ENCODE data around the gene DAAM1.

Gene DAAM1

DNA sequence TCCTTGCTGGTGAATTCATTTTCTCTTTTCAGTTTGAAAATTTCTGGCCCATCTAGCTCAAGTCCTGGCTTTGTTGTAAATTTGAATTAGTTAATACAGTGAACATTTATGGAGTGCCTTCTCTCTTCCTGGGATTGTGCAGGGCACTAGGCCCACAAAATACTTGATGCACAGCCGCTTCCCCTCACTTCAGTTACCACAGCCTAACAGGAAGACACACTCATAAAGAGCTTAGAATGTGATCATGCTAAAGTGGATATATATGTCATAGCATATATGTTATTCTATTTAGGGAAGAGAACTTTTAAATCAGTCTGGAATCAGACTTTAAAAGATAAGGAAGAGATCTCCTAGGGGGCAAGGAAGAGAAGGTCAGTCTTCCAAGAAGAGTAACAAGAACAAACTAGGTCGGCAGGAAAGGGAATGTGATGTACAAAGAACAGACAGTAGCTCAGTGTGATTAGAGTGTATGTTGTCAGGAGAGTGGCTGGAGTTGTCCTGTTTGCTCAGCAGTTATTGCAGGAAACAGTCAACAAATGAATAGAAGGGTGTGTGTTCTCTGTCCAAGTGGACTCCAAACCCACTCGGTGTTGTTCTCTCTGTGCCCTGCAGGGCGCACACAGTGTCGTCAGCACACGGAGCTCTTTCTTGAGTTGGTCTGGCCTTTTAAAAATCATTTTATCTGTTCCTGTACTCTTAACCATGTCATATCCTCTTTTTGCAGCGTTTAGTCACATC, 74.4 kb downstream of the DAAM1 start:
- no peak for DNase-seq

DNA sequence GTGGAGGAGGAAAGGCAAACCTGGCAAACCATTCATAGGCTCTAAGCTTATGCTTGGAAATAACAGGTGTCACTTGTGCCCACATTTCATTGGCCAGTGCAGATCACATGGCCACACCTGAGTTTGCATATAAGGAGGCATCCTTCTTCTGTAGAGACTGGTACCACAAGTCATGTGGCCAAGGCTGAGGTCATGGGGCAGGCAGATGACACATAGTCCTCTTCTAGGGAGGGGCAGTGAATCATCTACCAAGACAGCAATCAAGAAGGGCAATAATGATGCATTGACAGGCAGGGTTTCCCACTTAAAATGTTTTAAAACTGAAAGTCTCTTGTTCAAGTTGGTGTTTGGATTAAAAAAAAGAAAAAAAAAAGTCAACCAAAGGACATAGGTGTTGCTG, 77.3 kb downstream of the DAAM1 start:
- DNase-seq: no peak

GRCh38 chr14:59267046-59267445, 78.6 kb downstream of the DAAM1 start:
- DNase-seq: no peak

GRCh38 chr14:59268011-59268410, 79.5 kb downstream of the DAAM1 start:
- no peak for DNase-seq

GRCh38 chr14:59268858-59269257, 80.4 kb downstream of the DAAM1 start:
- no peak for DNase-seq

GRCh38 chr14:59269466-59269865, 81.0 kb downstream of the DAAM1 start:
- DNase-seq: no peak

DNA sequence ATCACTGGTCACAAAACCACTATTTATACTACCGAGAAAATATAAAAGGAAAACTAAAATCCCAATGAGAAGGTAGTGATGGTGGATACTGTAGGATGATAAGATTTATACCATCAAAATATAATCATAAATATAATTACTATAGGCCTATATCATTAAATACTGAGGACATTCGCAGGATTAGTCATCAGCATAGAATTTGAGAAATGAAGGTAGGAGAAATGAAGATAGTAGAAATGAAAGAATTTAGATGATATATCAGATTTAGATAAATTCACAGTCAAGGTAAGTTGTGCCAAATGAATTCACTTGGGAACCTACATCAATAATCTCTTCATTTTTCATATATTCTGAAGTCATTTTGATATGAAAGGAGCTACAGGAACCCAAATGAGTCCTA, 82.8 kb downstream of the DAAM1 start:
- no peak for DNase-seq

DNA sequence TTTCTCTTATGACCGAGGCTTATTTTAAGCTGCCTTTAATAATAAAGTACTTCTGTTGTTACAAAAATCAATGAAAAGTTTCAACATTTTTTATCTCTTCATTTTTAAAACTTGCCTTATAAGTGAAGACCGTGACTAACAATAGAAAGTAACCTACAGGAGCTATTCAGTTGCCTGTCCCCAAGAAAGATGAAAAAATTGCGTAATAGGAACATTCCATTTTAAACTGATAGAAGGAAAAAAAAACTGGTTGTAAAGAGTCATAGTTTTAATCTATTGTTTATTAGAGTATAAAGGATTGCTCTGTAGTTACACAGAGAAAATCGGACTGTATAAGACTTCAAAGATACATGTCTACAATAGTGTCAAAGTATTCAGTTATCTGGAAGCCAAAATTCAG, 83.3 kb downstream of the DAAM1 start:
- DNase-seq: no peak

DNA sequence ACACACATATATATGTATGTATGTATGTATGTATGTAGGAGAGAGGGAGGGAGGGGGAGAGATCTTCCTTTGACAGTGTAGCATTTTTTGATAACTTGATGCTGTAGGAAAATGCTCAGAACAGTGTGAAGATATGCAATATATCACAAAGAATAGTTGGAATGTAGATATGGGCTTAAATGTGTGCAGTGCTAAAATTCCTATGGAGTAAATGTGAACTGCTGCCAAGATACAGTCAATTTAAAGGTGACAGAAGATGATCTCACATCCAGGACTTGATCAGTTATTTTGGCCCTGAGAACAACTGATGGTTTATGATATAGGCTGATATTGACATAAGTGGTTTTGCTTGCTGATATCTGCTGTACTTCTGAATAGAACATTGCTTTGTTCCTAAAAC, 84.2 kb downstream of the DAAM1 start:
- no peak for DNase-seq

GRCh38 chr14:59273737-59274136, 85.3 kb downstream of the DAAM1 start:
- DNase-seq: no peak

- DNase-seq: peak; percentile 56
Observed at GRCh38 chr14:59274991-59275391, 86.5 kb downstream of the DAAM1 start.

- DNase-seq: no peak
Observed at GRCh38 chr14:59275668-59276067, 87.2 kb downstream of the DAAM1 start.

GRCh38 chr14:59276235-59276634, 87.8 kb downstream of the DAAM1 start:
- DNase-seq: no peak

- no peak for DNase-seq
Observed at GRCh38 chr14:59277659-59278058, 89.2 kb downstream of the DAAM1 start.

DNA sequence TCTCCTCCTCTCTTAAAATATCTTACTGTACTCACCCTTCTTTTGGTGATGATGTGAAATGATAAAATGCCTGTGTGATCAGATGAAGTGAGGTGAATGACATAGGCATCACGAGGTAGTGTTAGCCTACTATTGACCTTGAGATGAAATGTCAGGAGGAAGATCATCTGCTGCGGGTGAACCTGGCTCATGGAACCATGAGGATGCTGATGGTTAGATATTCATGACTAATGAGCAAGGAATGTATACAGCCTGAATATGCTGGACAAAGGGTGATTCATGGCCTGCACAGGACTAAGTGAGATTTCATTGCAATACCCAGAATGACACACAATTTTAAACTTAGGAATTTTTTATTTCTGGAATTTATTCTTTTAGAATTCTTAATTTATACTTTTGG, 89.6 kb downstream of the DAAM1 start:
- DNase-seq: no peak

DNA sequence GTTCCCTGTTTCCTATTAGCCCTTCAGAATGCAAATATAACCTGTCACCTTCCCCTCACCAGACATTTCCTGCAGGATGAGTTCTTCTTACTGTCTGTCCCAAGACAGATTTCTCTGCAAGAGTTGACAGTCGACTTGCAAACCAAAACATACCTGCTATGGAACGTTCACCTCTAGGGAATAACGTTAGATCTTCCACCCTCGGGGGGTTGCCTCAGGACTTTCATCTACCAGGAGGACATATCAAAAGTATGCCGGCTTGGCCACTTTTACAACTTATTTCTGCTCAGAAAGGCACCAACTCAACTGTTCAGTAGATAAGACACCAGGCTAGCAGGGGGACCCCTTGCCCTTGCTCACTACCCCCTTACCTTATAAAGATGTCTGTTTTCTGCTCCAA, 92.5 kb downstream of the DAAM1 start:
- DNase-seq: no peak

DNA sequence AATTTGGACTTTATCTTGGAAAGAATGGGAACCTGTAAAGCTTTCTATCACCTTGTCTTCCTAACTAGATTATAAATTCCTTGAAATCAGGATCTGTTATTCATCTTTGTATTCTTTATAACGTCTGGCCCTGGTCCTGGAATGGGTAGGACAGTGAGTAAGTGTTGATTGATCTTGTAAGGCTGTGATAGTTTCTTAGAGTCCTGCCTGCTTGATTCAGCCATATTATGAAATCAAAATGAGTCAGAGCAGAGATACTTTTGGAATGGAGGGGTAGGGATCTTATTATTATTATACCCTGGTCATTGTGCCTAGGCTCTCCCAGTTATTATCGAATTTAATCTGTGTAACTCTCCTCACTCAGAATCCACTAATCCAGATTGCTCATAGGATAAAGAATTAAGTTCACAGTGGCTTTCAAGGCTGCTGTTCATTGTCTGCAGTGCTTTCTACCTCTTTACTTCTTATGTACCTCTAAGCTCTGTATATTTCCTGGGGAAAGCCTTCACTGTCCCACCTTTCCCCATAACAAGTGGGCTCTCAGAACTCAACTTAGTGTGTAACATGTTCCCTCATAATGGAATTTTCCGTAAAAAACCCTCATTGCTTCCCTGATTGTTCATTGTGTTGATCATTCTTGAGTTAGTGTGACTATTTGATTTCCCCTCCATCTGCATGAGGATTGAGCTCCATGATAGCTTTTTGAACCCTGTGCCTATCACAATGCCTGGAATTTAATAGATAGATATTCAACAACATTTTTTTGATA, 93.3 kb downstream of the DAAM1 start:
- no peak for DNase-seq

- DNase-seq: no peak
Observed at GRCh38 chr14:59282378-59282765, 93.9 kb downstream of the DAAM1 start.

DNA sequence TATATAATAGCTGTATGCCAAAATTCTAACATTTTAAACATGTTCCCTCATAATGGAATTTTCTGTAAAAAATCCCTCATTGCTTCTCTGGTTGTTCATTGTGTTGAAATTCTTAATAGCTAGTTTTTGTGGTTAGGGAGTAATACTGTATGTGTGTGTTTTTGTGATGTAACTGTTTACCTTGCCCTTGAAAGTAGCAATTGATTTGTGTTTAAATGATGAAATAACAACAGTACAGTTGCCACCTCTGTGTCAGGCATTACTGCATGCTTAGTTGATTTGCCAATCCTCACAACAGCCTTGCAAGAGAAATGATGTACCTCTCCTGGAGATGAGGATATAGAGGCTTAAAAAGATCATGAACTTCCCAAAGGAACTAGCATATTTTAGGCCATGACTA, 94.9 kb downstream of the DAAM1 start:
- DNase-seq: no peak

GRCh38 chr14:59284059-59284458, 95.6 kb downstream of the DAAM1 start:
- no peak for DNase-seq

DNA sequence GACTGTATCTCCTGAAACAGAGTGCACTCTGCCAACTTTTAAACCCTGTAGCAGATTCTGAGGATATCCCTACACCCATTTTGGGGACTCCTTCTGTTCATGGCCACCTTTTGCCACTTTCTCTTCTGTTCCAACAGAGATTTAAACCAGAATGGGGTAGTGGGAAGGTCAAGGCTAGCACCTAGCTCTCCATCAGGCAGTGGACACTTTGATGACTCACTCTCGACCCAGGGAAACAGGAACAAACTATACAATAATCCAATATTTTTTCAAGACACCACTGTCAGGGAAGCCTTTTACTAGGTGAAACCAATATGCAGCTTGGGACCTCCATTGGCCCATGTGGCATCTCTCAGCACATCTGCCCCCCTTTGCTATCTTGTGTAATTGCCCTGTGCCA, 103.6 kb downstream of the DAAM1 start:
- no peak for DNase-seq

DNA sequence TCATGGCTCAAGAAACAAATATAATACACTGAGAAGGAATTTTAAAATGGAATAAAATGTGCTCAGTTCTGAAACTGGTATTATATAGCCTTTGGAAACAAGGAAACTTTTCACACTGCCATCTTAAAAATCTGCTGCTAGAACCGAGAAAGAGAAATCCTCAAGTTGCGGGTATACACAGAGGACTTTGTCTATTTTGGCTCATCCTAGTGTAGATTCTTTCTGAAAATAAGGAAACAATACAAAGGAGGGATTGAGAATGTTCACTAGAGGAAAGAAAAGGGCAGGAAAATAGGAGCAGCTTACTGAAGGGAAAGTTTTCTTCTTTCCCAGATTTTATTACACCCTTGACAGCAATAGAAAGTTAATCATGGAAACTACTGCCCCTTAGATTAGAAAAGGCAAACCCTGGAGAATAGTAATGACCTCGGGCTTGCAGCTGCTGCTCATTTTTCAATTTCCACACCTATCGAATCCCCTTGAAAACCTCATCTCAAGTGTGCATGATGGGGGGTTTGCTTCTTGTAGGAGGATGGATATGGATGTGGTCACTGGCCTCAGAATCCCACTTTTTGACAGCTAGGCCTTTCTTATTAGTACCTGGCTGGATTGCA, 104.6 kb downstream of the DAAM1 start:
- no peak for DNase-seq

DNA sequence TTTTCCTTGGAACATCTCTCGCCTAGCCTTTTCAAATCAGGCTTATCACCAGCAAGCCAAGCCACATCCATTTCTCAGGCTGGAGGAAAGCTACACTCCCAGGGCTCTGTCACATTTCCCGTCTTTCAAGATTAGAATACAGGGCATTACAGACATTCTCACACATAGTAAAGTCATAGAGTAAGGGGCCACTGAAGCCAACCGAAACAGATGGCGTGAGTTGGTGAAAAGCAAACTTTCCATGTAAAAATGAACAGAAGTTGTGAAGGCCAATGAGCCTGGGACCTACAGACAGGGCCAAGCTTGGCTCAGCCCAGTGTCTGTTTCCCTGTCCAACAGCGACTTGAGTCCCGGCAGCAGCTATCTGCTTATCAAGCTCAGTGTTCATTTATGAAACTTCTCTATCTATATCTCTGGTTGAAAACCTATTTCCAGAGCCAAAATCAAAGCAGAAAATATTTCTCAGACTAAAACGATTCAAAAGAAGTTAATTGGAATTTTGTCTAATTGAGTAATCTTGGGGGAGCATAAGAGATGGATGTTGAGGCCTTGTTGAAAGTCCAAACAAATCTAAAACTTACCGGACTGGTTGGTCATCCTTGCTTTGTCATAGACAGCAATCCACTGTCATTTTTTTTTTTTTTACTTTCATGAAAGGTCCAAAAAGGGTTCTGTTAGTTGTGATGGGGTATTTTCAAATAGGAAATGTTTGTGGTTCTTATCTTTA, 105.6 kb downstream of the DAAM1 start:
- no peak for DNase-seq

DNA sequence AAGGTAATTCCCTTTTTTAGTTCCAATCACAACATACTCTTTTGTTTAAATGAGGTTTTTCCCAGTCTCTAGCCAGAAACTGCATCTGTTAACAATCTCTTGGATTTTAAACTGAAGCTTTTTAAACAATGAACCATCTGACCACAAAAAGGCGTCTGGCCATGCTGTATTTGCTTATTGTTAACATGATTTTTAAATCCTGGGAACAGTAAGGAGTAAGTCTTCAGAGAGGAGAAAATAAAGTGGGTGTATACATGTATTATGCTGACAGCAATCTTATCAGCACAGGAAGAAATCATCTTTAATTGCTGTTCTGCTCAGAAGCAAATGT, 106.2 kb downstream of the DAAM1 start:
- no peak for DNase-seq
